Measurements from ENCODE around the gene BCORL1.

DNA sequence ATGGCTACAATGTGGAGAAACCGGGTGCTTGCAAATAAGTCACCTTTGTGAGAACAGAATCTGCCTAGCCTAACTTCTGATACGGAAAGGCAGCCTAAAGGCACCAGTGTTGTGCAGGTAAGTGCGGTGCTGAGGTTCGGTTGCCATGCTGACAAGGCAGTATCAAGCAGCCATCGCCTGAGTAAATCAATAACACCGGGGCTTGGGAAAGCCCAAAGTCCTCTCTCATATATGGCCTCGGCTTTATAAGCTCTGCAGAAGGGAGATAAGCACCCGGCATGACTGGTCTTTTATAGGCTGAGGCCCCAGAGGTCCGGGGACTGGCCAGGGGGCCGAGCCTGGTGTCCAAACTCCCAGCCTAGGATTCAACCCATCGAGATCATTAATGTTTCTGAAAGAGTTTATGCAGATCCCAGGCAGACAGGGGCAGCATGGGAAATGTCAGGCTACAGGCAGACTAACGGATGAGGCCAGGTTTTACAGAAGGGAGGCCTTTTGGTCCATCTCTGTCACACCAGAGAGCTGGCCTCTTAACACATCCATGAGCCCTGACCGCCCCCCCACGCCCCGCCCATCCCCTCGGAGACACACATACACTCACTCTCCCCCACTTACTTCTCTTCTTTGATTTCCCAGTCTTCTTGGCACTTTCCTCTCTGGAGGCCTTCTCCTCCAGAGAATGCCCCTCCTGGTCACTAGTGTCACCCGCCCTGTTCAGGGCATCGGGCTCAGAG, 89.3 kb downstream of the BCORL1 start:
- TF ChIP-seq, protein P1, sequence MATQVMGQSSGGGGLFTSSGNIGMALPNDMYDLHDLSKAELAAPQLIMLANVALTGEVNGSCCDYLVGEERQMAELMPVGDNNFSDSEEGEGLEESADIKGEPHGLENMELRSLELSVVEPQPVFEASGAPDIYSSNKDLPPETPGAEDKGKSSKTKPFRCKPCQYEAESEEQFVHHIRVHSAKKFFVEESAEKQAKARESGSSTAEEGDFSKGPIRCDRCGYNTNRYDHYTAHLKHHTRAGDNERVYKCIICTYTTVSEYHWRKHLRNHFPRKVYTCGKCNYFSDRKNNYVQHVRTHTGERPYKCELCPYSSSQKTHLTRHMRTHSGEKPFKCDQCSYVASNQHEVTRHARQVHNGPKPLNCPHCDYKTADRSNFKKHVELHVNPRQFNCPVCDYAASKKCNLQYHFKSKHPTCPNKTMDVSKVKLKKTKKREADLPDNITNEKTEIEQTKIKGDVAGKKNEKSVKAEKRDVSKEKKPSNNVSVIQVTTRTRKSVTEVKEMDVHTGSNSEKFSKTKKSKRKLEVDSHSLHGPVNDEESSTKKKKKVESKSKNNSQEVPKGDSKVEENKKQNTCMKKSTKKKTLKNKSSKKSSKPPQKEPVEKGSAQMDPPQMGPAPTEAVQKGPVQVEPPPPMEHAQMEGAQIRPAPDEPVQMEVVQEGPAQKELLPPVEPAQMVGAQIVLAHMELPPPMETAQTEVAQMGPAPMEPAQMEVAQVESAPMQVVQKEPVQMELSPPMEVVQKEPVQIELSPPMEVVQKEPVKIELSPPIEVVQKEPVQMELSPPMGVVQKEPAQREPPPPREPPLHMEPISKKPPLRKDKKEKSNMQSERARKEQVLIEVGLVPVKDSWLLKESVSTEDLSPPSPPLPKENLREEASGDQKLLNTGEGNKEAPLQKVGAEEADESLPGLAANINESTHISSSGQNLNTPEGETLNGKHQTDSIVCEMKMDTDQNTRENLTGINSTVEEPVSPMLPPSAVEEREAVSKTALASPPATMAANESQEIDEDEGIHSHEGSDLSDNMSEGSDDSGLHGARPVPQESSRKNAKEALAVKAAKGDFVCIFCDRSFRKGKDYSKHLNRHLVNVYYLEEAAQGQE (IDR thresholded peaks at IDR 0.05; ENCODE audit: borderline replicate concordance): no peak
- TF ChIP-seq, protein P2, sequence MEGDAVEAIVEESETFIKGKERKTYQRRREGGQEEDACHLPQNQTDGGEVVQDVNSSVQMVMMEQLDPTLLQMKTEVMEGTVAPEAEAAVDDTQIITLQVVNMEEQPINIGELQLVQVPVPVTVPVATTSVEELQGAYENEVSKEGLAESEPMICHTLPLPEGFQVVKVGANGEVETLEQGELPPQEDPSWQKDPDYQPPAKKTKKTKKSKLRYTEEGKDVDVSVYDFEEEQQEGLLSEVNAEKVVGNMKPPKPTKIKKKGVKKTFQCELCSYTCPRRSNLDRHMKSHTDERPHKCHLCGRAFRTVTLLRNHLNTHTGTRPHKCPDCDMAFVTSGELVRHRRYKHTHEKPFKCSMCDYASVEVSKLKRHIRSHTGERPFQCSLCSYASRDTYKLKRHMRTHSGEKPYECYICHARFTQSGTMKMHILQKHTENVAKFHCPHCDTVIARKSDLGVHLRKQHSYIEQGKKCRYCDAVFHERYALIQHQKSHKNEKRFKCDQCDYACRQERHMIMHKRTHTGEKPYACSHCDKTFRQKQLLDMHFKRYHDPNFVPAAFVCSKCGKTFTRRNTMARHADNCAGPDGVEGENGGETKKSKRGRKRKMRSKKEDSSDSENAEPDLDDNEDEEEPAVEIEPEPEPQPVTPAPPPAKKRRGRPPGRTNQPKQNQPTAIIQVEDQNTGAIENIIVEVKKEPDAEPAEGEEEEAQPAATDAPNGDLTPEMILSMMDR (IDR thresholded peaks at IDR 0.05; ENCODE audit: poor library complexity, severe bottlenecking): no peak
- no peak for TF ChIP-seq EP300 (conservative IDR thresholded peaks at IDR 0.05; ENCODE audit: poor library complexity, severe bottlenecking)
- TF ChIP-seq EZH2 (IDR thresholded peaks at IDR 0.05; ENCODE audit: borderline replicate concordance, insufficient read depth, low read length, poor library complexity, severe bottlenecking): no peak

Measured in neural cell (in vitro differentiated cells).